MM.1S (cell line): Measurements from ENCODE around the gene AGPAT3.

Experiments used
- EZH2 ChIP-seq: fragments of 300-600 bp; sonication (generic); optimal IDR thresholded peaks from 2 replicates; pipeline ENCODE3; 2017; ENCODE audit warnings: low read depth, mild to moderate bottlenecking, antibody characterized with exemption, low read length, mixed read lengths
- EZH2phosphoT487 ChIP-seq: fragments of 300-600 bp; sonication (generic); IDR thresholded peaks from 2 replicates; pipeline ENCODE4 v1.6.1; 2018; ENCODE audit warnings: antibody characterized with exemption, low read length
- TF ChIP-seq, protein P1 (sequence below): fragments of 300-600 bp; sonication (generic); IDR thresholded peaks from 2 replicates; pipeline ENCODE4 v1.5.1; 2016; ENCODE audit warnings: antibody characterized with exemption, low read length, mixed read lengths

DNA sequence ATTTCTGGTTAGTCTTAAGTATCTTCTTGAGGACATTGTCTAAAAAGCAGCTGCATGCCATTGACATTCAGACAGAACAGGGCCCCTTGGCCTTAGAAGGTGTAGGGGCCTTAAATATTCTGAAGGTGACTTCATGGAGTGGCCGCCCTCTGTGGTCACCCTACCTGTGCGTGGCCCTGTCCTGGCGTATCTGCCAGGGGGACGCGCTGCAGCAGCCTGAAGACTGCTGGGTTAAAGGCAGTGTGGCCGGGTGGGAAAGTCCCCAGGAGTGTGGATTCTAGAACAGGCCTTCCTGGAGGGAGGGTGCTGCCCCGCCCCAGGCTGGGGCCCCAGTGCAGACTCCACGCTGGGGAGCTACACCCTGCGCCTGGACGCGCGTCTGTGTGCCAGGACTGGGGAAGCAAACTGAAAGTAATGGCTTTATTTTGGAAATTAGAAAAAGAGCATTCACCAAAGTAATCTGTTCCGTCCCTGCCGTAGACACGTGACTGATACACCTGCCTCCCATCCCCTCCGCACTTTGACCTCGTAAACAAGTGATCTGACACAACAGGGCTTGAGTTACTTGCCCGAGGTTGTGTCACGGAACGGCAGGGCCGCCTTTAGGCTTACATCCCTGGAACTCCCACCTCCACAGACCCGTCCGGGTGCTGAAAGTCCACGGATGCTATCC, 1.8 kb downstream of the AGPAT3 start:
- TF ChIP-seq, protein P1, sequence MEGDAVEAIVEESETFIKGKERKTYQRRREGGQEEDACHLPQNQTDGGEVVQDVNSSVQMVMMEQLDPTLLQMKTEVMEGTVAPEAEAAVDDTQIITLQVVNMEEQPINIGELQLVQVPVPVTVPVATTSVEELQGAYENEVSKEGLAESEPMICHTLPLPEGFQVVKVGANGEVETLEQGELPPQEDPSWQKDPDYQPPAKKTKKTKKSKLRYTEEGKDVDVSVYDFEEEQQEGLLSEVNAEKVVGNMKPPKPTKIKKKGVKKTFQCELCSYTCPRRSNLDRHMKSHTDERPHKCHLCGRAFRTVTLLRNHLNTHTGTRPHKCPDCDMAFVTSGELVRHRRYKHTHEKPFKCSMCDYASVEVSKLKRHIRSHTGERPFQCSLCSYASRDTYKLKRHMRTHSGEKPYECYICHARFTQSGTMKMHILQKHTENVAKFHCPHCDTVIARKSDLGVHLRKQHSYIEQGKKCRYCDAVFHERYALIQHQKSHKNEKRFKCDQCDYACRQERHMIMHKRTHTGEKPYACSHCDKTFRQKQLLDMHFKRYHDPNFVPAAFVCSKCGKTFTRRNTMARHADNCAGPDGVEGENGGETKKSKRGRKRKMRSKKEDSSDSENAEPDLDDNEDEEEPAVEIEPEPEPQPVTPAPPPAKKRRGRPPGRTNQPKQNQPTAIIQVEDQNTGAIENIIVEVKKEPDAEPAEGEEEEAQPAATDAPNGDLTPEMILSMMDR, result no peak
- no peak for TF ChIP-seq EZH2
- no peak for TF ChIP-seq EZH2phosphoT487
